ENCODE results near the gene RHOBTB3. TPM values are rescaled to one million over a fixed set of nuclear protein-coding genes. Genes with fewer than 3 reads are reported as not detected.

Gene RHOBTB3
- total and polyA plus RNA-seq, 2 donors (not counting 3 experiments of a cell fraction or from before 2014, with no cell fraction given), result 44.1 to 52.1 TPM

DNA sequence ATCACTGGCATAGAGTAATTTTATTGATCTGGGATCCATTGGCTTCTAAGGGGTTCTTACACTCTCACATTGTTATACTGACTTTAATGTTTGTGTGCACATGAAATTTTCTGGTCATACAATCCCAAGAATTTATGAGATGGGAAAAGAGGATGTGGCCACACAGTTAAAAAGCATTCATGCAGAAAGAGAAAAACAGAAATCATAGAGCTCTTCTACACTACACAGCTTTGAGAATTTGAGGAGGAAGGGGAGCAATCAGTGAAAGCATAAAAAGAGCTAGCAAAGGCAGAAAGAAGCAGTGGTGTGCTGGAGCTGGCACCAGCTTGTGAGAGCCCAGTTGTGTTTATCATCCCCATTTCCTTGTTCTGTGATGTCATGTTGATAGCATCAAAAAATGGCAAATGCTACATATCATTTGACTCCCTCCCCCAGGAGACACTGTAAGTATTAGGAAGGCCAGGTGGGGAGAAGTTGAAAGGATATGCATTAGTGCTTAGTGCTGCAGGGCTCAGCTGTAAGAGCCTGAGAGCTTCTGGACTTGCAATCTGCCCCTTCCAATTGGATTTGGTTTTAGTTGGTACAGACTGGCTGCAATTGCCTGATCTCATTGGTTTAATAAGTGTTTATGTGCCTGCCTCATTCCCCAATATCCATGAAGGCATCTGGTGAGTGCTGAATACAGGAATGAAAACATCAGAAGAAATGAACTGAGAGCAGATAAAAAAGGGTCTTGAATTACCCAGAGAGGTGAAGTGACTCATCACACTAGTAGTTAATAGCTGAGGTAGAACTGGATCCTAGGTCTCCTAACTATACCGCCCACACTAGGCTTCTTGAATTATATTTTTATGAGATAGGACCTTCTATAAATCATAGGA lies 30.9 kb downstream of the RHOBTB3 start:
- dilution Hi-C loops (cut with MboI; ENCODE audit: extremely low pct_ligation_motif_present, low sequenced_read_pairs) (no loop called here), intact Hi-C loops (cut with micrococcal nuclease) (loop anchor here (2.0 kb wide), 1 partner anchor 31 kb away; the partner anchor contains the start of gene RHOBTB3)
- POLR2A ChIA-PET, result interaction anchor here (1.6 kb wide), 1 partner anchor 31 kb away, joined by 6 read pairs; the partner anchor contains the start of gene RHOBTB3
- no peaks in the 10 kb centered on the region for H3K79me2 ChIP-seq (ENCODE audit: control insufficient read depth, insufficient read depth, low read length)
- BruUV-seq (replicated peaks), result no TSS peak
- TF ChIP-seq POLR2AphosphoS5 (IDR thresholded peaks at IDR 0.05; ENCODE audit: insufficient read depth, low read depth, low read length) (no peak), FOS (IDR thresholded peaks at IDR 0.05; ENCODE audit: borderline replicate concordance, insufficient read depth, low read length) (peak; percentile 31), JUN (IDR thresholded peaks at IDR 0.05; ENCODE audit: borderline replicate concordance, insufficient read depth, insufficient read length, low read depth) (peak; percentile 20), GATA2 (IDR thresholded peaks at IDR 0.05; ENCODE audit: insufficient read depth, insufficient read length, low read depth, low read length) (peak; percentile 39), EZH2 (IDR thresholded peaks at IDR 0.05; ENCODE audit: borderline replicate concordance, low read depth, low read length, severe bottlenecking) (no peak)
- H3K4me2 ChIP-seq (ENCODE audit: insufficient read depth, low read length), result peak overlapping the region; percentile 11
- H3K9ac ChIP-seq (replicated peaks; ENCODE audit: extremely low read depth, insufficient read depth, low read length), result no peak overlapping the region
- H2AFZ ChIP-seq (ENCODE audit: low read depth, low read length), result no peak overlapping the region
- H4K20me1 ChIP-seq (replicated peaks; ENCODE audit: control insufficient read depth, extremely low read depth, insufficient read depth, low read length), result no peaks in the 10 kb centered on the region
- H3K4me1 ChIP-seq (ENCODE audit: control insufficient read depth, extremely low read depth, insufficient read depth, low read length), result peaks cover 36% of the 10 kb centered on the region
- CTCF ChIA-PET, result interaction anchor here (1.0 to 1.7 kb wide), 6 partner anchors 9 to 119 kb away, joined by 4 to 11 read pairs (median 6); partner anchors contain the start of gene RHOBTB3
- DNase-seq (ENCODE audit: low read depth, low spot score) (peak; percentile 34), FAIRE-seq (no peak)
- no peaks in the 10 kb centered on the region for H3K9me3 ChIP-seq (replicated peaks; ENCODE audit: control insufficient read depth, insufficient read depth, low read length)
- no peaks in the 10 kb centered on the region for H3K9me1 ChIP-seq (replicated peaks; ENCODE audit: control insufficient read depth, extremely low read depth, insufficient read depth, low read length)
- H3K27ac ChIP-seq (ENCODE audit: insufficient read depth, low read depth, low read length), result no peak overlapping the region
- no peak overlapping the region for H3K4me3 ChIP-seq (replicated peaks in 1 of 3; ENCODE audit: insufficient read depth in 1 of 3, low read depth in 1 of 3, low read length in 3 of 3)
- no peaks in the 10 kb centered on the region for H3K36me3 ChIP-seq (ENCODE audit: control insufficient read depth in 2 of 2, extremely low read depth in 1 of 2, insufficient read depth in 2 of 2, low read length in 2 of 2)
- H3K27me3 ChIP-seq (ENCODE audit: control insufficient read depth in 2 of 2, insufficient read depth in 2 of 2, low read length in 2 of 2), result no peaks in the 10 kb centered on the region

DNA sequence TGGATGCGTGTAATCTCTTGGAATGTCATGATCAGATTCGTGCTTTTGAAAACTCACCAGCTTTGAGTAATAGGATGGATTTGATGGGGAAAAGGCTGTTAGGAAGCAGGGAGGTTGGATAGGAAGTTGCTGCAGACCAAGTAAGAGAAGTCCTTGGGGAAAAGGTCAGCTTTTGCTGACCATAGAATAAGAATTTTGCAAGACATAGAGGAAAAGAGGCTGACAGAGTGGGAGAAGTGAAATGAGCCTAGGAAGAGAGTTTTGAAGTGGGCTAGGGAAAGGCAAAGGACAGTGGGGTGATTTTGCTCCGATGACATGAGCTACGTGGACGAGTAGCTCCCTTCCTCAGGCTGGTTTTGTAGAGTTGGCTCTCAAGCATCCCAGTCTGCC lies 31.5 kb downstream of the RHOBTB3 start:
- no peak for TF ChIP-seq JUN (IDR thresholded peaks at IDR 0.05; ENCODE audit: borderline replicate concordance, insufficient read depth, insufficient read length, low read depth)
- TF ChIP-seq POLR2A (IDR thresholded peaks at IDR 0.05; ENCODE audit: low read depth, low read length), result no peak
- no peak for TF ChIP-seq POLR2AphosphoS5 (IDR thresholded peaks at IDR 0.05; ENCODE audit: insufficient read depth, low read depth, low read length)
- no peak for TF ChIP-seq MYC (IDR thresholded peaks at IDR 0.05; ENCODE audit: low read depth, low read length)
- TF ChIP-seq FOS (IDR thresholded peaks at IDR 0.05; ENCODE audit: borderline replicate concordance, insufficient read depth, low read length), result no peak
- TF ChIP-seq GATA2 (IDR thresholded peaks at IDR 0.05; ENCODE audit: insufficient read depth, insufficient read length, low read depth, low read length), result no peak
- TF ChIP-seq, protein P1, sequence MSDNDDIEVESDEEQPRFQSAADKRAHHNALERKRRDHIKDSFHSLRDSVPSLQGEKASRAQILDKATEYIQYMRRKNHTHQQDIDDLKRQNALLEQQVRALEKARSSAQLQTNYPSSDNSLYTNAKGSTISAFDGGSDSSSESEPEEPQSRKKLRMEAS (IDR thresholded peaks at IDR 0.05; ENCODE audit: insufficient read depth, insufficient read length), result no peak
- TF ChIP-seq, protein P2, sequence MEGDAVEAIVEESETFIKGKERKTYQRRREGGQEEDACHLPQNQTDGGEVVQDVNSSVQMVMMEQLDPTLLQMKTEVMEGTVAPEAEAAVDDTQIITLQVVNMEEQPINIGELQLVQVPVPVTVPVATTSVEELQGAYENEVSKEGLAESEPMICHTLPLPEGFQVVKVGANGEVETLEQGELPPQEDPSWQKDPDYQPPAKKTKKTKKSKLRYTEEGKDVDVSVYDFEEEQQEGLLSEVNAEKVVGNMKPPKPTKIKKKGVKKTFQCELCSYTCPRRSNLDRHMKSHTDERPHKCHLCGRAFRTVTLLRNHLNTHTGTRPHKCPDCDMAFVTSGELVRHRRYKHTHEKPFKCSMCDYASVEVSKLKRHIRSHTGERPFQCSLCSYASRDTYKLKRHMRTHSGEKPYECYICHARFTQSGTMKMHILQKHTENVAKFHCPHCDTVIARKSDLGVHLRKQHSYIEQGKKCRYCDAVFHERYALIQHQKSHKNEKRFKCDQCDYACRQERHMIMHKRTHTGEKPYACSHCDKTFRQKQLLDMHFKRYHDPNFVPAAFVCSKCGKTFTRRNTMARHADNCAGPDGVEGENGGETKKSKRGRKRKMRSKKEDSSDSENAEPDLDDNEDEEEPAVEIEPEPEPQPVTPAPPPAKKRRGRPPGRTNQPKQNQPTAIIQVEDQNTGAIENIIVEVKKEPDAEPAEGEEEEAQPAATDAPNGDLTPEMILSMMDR (IDR thresholded peaks at IDR 0.05; ENCODE audit: extremely low read depth in 1 of 2, insufficient read depth in 1 of 2, low read depth in 1 of 2, low read length in 2 of 2), result no peak
- no peak for TF ChIP-seq EZH2 (IDR thresholded peaks at IDR 0.05; ENCODE audit: borderline replicate concordance, low read depth, low read length, severe bottlenecking)
- H3K9me1 ChIP-seq (replicated peaks; ENCODE audit: control insufficient read depth, extremely low read depth, insufficient read depth, low read length), result no peaks in the 10 kb centered on the region
- dilution Hi-C loops (cut with MboI; ENCODE audit: extremely low pct_ligation_motif_present, low sequenced_read_pairs), result no loop called here
- no peaks in the 10 kb centered on the region for H4K20me1 ChIP-seq (replicated peaks; ENCODE audit: control insufficient read depth, extremely low read depth, insufficient read depth, low read length)
- no peak for DNase-seq (ENCODE audit: low read depth, low spot score)
- no peak overlapping the region for H3K9ac ChIP-seq (replicated peaks; ENCODE audit: extremely low read depth, insufficient read depth, low read length)
- H3K27me3 ChIP-seq (ENCODE audit: control insufficient read depth in 2 of 2, insufficient read depth in 2 of 2, low read length in 2 of 2), result no peaks in the 10 kb centered on the region
- no peaks in the 10 kb centered on the region for H3K79me2 ChIP-seq (ENCODE audit: control insufficient read depth, insufficient read depth, low read length)
- BruUV-seq (replicated peaks), result no TSS peak
- H3K9me3 ChIP-seq (replicated peaks; ENCODE audit: control insufficient read depth, insufficient read depth, low read length), result no peaks in the 10 kb centered on the region
- no peak for FAIRE-seq
- H3K4me3 ChIP-seq (replicated peaks in 1 of 3; ENCODE audit: insufficient read depth in 1 of 3, low read depth in 1 of 3, low read length in 3 of 3), result no peak overlapping the region
- no peak overlapping the region for H3K27ac ChIP-seq (ENCODE audit: insufficient read depth, low read depth, low read length)
- ChIA-PET POLR2A (interaction anchor here (1.6 kb wide), 1 partner anchor 32 kb away, joined by 6 read pairs; the partner anchor contains the start of gene RHOBTB3), CTCF (interaction anchor here (1.2 to 1.7 kb wide), 5 partner anchors 8 to 120 kb away, joined by 5 to 11 read pairs (median 7); partner anchors contain the start of gene RHOBTB3)
- H2AFZ ChIP-seq (ENCODE audit: low read depth, low read length), result no peak overlapping the region
- H3K4me1 ChIP-seq (ENCODE audit: control insufficient read depth, extremely low read depth, insufficient read depth, low read length), result peaks cover 36% of the 10 kb centered on the region
- H3K36me3 ChIP-seq (ENCODE audit: control insufficient read depth in 2 of 2, extremely low read depth in 1 of 2, insufficient read depth in 2 of 2, low read length in 2 of 2), result no peaks in the 10 kb centered on the region
- no peak overlapping the region for H3K4me2 ChIP-seq (ENCODE audit: insufficient read depth, low read length)
- intact Hi-C loops (cut with micrococcal nuclease), result no loop called here

Measured in endothelial cell of umbilical vein (primary cell).